Lower leg skin (tissue), 4 donors: ENCODE results near the gene AHRR. TPM values are rescaled to one million over a fixed set of nuclear protein-coding genes. Genes with fewer than 3 reads are reported as not detected.

ENCODE experiments used
- DNase-seq, 2 donors: peaks; one replicate each; pipeline ENCODE4 v3.0.0-alpha.2; 2019; ENCODE audit warnings: low spot score in 2 of 2
- H3K4me3 ChIP-seq: fragments of 200-600 bp; sonication (generic); 2 replicates; pipeline ENCODE4 v1.5.1; 2017; ENCODE audit warnings: mild to moderate bottlenecking, low read depth; ENCODE audit not compliant: poor library complexity, severe bottlenecking
- POLR2A ChIP-seq, 2 donors: fragments of 450-650 bp; IDR thresholded peaks; one replicate each; pipeline ENCODE4 v1.6.1; 2016 to 2017; ENCODE audit warnings: antibody characterized with exemption in 2 of 2, mild to moderate bottlenecking in 1 of 2, moderate library complexity in 1 of 2
- WGBS, 2 donors: methylation state at CpG; one replicate each; pipeline ENCODE4 v1.1.5; 2018; 5-methylcytosine and 5-hydroxymethylcytosine counted together
- intact Hi-C: fragments of 100-400 bp; cut with DNase I; formaldehyde crosslinking; loops from one replicate; pipeline ENCODE4 v1.15.0; 2023; ENCODE audit warnings: low total_unique reads
- total RNA-seq, 4 donors: library from RNA; depleted of rRNA; stranded (reverse); fragments of >200 nt; gene quantifications; one replicate each; pipeline ENCODE4 v1.1.0, GENCODE V29; 2016
- TF ChIP-seq, protein P1 (sequence below), 3 donors: fragments of 450-650 bp; IDR thresholded peaks; one replicate each; pipeline ENCODE4 v1.5.1; 2016; ENCODE audit warnings: antibody characterized with exemption in 3 of 3, mild to moderate bottlenecking in 3 of 3, moderate library complexity in 2 of 3

The AHRR gene
- total RNA-seq, 4 donors from 2014 or later: 3.6 to 19.6 (median 6.0) TPM

- TF ChIP-seq POLR2A (IDR thresholded peaks at IDR 0.05): no peak
- TF ChIP-seq, protein P1, sequence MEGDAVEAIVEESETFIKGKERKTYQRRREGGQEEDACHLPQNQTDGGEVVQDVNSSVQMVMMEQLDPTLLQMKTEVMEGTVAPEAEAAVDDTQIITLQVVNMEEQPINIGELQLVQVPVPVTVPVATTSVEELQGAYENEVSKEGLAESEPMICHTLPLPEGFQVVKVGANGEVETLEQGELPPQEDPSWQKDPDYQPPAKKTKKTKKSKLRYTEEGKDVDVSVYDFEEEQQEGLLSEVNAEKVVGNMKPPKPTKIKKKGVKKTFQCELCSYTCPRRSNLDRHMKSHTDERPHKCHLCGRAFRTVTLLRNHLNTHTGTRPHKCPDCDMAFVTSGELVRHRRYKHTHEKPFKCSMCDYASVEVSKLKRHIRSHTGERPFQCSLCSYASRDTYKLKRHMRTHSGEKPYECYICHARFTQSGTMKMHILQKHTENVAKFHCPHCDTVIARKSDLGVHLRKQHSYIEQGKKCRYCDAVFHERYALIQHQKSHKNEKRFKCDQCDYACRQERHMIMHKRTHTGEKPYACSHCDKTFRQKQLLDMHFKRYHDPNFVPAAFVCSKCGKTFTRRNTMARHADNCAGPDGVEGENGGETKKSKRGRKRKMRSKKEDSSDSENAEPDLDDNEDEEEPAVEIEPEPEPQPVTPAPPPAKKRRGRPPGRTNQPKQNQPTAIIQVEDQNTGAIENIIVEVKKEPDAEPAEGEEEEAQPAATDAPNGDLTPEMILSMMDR (IDR thresholded peaks at IDR 0.05): no peak
Measured at GRCh38 chr5:458547-459353, 137.2 kb downstream of the AHRR start.

DNA sequence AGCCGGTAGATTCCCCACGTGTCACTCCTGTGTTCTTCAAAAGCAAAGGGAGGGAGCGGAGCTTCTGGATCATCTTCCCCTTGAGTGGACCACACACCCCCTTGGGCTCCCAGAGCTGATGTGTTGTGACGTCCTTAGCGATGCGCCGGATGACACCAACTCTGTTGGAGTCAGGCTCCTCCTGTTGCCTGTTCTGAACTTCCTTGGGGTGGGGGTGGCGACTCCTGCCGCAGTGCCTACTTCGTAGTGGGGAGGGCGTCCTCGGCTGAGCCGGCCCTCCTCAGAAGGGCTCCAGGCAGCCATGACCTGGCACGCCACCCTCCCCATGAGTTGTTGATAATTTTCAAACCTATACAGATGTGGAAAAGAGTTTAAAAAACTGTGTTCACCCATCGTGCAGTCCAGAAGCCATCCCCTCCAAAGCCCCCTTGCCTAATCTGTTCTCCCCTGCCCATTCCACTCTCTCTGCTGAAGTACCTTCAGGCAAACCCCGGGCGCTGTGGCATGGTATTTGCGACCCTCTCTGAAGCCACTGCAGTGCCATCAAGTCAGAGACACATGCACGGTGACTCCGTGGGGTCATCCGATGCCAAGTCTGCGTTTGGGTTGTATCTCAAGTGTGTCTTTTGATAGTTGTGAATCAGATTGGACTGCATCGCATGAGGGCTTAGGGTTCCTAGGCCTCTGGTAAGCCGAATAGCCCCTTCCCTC is 138.2 kb downstream of the AHRR start:
- 84 to 94% methylated on average over 24 of the region's 24 CpGs for WGBS, 2 donors
- intact Hi-C loops: no loop called here
- TF ChIP-seq, protein P1 (IDR thresholded peaks at IDR 0.05): no peak
- TF ChIP-seq POLR2A (IDR thresholded peaks at IDR 0.05): no peak
- DNase-seq: peak in 1 of 2 donors; percentile 73
- H3K4me3 ChIP-seq: no peak overlapping the region

More at GRCh38 chr5:458547-459353, 137.2 kb downstream of the AHRR start:
- no peak overlapping the region for H3K4me3 ChIP-seq
- WGBS, 2 donors: 57 to 63% methylated on average over 17 of the region's 17 CpGs
- intact Hi-C loops: no loop called here
- peak in 1 of 2 donors; percentile 86 for DNase-seq

GRCh38 chr5:460273-460625 is 138.7 kb downstream of the AHRR start:
- WGBS, 2 donors: 97 to 98% methylated on average over 8 of the region's 8 CpGs
- no peak for TF ChIP-seq POLR2A (IDR thresholded peaks at IDR 0.05)
- TF ChIP-seq, protein P1 (IDR thresholded peaks at IDR 0.05): no peak
- DNase-seq: peak in 1 of 2 donors; percentile 85
- intact Hi-C loops: no loop called here
- no peak overlapping the region for H3K4me3 ChIP-seq

DNA sequence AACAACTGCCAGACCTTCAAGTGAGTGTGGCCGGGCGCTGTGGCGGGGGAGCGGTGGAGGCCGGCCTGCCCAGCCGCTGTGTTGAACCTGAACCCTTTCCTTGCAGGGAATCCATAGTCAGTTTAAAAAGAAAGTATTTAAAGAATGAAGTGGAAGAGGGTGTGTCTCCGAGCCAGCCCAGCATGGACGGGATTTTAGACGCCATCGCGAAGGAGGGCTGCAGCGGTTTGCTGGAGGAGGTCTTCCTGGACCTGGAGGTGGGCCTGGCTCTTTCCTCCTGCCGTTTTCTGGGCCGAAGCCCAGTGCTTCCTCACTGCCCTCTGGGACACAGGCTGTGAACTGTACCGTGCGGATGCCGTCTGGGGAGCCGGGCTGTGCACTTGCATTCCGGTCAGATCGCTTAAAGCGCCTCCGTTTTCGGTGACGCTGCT is 140.6 kb downstream of the AHRR start:
- peak in 1 of 2 donors; percentile 76 for DNase-seq
- no peak overlapping the region for H3K4me3 ChIP-seq
- TF ChIP-seq, protein P1 (IDR thresholded peaks at IDR 0.05): no peak
- no peak for TF ChIP-seq POLR2A (IDR thresholded peaks at IDR 0.05)
- intact Hi-C loops: no loop called here
- WGBS, 2 donors: 96% methylated on average over 24 of the region's 24 CpGs

GRCh38 chr5:463301-463700 is 141.8 kb downstream of the AHRR start:
- TF ChIP-seq, protein P1 (IDR thresholded peaks at IDR 0.05): no peak
- TF ChIP-seq POLR2A (IDR thresholded peaks at IDR 0.05): no peak
- H3K4me3 ChIP-seq: no peak overlapping the region
- 56 to 61% methylated on average over 7 of the region's 7 CpGs for WGBS, 2 donors
- intact Hi-C loops: no loop called here
- peak in 1 of 2 donors; percentile 77 for DNase-seq
